CD4-positive, alpha-beta T cell treated with Interleukin-4 for 1 hour (primary cell): ENCODE results near the gene CYCS.

Source experiments
- DNase-seq, 2 donors: peaks; one replicate each; pipeline ENCODE4 v3.0.0-alpha.2; 2020 to 2022

Gene CYCS

DNA sequence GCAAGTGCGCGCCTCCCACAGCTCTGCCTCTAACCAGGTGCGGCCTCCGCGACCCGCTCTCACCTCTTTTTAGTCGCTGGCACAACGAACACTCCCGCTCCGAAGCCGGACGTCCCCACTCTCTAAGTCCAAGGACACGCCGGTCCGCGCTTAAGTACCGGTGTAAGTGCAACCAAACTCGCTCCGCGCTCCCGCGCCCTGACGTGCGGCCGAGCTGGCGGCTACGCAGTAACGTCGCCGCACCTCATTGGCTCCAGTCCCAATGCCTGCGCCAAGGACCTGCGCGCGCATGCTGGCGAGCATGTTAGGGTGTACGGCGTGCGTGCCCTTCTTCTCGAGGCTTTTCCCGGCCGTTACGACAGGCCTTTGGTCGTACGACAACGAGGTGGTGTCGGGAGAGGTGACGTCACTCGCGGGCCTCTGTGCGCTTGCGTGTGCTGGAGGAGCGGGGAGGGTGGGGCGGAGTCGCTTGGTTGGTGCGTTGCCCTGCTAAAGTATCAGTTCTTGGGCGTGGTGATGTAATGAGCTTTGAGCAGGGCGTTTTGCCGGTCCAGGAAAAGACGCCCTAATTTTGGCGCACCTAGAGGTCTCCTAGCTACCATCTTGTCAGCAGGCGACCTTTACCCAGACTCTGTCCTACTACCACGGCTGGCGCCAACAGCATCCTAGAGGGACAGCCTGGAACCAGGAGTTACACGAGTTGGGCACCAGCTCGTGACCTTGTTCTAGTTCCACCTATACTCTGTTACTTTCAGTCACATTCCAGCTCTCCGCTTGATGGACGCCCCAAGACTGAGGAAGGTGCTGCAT, at the start of gene CYCS:
Gene CYCS (minus strand): TSS at position 124 of the 810 bp plus-strand sequence. CDS start 1,141 bp downstream, outside the sequence.
- peak; percentile 100 for DNase-seq

DNA sequence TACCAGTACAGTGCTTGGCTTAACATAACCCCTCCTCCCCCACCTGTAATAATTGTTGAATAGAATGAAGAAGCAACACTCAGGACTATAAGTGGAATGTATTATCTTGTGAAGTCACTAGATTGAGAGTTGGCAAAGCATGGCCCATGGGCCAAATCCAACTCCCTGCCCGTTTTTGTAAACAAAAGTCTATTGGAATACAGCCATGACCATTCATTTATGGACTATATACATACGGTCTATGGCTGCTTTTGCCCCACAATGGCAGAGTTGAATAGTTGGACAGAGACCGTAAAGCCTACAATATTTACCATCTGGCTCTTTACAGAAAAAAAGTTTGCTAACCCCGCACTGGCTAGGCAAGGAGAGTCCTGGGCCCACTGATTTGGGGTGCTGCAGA, 48.1 kb upstream of the CYCS start:
- DNase-seq, result no peak

DNA sequence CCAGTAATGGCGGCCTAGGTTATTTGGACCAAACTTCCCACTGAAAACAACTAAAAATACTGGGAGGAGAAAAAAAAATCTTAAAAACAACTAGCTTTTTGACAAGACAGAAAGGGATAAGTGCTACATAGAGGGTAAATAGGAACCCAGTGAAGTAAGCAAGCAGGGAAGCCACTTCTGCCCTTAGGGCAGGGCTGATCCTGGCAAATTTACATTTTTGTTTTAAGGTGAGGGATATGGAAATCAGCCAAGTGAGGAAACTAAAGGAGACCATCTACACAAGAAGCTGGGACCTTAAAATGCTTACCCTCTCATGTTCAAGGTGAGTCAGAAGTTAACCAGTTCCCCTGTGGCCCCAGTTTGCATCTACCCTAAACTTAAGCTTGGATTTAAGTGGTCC, 46.5 kb upstream of the CYCS start:
- no peak for DNase-seq

DNA sequence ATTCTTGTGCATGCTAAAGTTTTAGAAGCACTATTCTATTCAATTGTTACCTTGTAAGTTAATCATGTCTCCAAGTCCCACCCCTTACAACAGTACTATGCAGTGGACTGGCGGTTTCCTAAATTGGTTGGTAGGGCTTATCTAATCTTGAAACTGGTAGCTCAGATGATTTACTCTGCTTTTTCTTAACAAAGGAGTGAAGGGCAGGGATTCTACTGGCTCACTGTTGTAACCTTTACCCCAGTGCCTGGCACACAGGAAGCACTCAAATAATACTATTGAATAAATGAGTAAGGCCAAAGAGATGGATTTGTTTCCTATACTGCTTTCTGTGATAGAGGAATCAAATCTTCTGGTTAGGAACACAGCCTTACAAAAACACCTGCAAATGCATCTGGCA, 46.0 kb upstream of the CYCS start:
- no peak for DNase-seq

DNA sequence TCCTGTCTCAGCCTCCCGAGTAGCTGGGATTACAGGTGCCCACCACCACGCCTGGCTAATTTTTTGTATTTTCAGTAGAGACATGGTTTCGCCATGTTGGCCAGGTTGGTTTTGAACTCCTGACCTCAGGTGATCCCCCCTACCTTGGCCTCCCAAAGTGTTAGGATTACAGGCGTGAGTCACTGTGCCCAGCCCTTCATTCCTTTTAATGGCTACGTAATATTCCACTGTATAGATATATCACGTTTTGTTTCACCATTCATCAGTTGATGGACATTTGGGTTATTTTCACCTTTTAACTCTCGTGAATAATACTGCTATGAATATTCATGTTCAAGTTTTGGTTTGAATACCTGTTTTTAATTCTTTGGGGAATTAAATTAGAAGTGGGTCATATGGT, 44.6 kb upstream of the CYCS start:
- no peak for DNase-seq

DNA sequence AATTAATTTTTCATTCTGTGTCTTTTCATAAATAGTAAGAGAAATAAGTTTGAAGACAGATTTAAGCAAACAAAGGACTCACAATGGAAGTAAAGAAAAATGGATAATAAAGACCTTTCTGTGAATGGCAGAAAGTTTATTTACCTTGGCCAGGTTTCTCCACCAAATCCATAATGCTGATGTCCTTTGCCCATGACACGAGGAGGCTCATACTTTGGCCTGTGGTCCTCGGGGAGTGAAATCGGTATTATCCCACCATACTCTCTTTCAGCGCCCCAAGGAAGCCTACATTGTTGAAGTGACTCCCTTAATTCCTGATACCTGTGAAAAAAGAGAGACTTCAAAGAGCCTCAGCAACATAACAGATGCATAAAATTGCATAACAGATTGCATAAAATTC, 43.1 kb upstream of the CYCS start:
- DNase-seq, result no peak

DNA sequence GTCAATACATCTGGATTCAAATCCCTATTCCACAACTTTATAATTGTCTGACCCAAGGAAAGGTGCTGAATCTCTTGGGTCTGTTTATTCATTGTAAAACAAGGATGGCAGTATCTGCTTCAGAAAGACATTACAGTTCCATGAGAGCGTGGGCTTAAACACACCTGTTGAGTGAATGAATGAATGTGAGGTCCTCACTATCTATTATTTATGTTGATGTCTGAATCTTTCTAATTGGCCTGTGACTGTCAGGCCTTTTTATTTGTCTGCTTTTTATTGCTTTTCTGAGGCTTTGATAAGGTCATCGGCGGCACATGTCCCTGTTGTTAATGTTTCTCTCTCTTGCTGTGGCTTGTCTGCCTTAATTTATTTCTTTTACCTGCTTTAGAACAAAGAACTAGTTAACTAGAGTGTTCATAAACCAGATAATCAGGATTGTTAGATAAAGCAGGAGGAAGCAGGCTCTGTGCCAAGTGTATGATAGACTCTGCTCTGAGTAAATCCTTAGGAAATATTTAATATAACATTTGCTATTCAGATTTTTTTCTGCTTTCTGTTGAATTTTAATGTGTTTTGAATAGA, 42.3 kb upstream of the CYCS start:
- no peak for DNase-seq

DNA sequence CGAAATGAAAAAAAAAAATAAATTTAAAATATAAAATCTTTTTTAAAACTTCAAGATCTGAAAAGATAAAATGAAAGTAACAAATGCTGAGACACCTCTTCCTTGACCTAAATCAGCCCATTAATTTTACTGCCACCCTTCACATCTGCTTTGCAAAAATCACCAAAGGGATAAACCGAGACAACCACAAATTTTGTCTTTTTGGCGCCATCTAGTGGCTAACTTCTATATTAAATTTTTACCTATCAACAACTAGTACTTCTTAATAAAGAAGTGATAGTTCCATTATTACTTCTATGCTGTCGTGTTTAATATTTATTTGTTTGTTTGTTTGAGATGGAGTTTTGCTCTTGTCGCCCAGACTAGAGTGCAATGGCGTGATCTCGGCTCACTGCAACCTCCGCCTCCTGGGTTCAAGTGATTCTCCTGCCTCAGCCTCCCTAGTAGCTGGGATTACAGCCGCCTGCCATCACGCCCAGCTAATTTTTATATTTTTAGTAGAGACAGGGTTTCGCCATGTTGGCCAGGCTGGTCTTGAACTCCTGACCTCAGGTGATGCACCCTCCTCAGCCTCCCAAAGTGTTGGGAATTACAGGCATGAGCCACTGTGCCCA, 35.0 kb upstream of the CYCS start:
- peak in 1 of 2 donors; percentile 73 for DNase-seq

DNA sequence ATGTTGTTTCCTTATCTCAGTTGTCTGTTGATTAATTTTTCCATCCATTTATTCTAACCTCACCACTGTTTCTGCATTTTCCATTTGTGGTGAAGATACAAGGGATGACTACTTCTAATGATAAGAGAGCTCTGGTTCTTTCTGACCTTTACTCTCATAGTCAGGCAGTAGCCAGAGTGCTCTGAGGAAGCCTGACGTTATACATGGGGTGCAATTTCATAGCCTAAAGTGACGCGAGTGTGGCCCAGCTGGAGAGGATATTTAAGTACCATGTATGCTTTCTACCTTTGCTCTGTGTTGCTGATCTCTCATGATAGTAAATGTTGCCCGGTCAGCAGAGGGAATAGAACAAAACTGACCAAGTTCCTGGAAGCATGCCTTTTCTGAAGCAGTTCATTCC, 33.9 kb upstream of the CYCS start:
- no peak for DNase-seq

DNA sequence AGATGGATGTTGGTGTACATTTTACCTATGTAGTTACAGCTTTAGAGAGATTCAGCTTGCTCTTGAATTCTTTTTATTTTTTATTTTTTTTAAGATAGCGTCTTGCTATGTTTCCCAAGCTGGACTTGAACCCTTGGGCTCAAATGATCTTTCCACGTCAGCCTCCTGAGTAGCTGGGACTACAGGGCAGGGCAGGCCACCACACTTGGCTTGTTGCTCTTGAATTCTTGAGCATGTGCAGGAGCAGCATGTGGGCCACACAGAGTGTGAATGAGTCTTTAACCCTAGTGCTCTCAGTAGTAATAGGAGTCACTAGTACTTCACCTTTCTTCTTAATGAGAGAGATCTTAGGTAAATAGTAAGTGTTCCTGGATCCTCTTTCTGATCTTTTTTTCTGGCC, 26.7 kb upstream of the CYCS start:
- DNase-seq, result no peak

DNA sequence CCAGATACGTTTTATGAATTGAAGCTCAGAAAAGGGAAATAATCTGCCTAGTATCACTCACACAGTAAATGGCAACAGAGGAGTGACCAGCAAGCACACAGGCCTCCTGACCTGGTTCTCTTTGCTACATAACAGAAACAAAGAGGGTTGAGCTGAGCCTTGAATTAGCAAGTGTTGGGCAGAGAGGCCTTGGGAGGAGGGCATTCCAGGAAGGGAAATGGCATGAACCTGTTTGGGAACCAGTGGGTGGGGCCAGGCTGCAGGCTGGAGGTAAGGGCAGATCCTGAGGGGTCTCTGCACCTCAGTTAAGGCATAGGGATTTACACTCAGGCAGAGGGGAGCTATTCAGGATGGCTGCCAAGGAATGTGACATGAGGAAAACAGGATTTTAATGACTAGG, 24.8 kb upstream of the CYCS start:
- DNase-seq, result no peak

DNA sequence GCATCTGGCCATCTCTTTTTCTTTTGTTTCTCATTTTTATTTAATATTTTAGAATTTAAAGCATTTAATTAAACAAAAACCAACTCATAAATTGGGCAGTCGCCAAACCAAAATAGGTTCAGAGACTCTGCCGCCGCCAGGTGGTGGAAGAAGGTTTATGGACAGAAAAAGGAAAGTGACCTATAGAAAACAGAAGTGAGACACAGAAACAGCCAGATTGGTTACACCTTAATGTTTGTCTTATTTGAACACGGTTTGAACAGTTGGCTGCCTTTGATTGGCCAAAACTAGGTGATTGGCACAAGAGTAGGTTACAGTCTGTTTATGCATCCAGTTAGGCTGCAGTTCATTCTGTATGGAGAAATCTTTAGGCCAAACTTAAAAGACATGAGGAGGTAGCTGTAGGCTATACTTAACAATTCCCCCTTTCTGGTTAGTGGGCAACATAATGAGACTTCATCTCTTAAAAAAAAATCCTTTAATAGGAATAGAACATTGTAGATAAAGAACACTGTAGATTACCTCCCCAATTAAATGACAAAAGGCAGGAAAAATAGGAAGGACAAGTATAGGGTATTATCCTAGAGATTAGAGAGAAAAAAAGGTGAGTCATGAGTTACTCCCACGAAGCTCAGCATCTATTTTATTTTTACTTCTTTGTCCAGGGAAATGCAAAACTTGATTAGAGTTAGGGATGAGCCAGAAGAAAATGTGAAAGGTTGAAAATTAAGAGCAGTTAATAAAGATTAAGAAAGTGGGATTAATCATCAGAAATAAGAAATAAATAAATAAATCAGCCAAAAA, 23.9 kb upstream of the CYCS start:
- DNase-seq, result no peak

DNA sequence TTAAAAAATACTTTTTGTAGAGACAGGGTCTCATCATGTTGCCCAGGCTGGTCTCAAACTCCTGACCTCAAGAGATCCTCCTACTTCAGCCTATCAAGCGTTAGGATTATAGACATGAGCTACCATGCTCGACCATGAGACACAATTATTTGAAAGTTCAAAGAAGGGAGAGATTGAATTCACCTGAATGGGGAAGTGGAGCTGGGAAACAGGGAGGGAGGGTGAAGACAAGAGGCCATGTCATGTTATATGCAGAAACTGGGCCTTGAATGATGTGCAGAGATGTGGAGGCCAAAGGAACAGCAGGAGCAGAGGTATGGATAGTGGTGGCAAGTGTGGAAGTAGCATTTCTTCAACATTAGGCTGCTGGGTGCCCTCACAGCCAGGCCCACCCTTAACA, 18.7 kb upstream of the CYCS start:
- no peak for DNase-seq

DNA sequence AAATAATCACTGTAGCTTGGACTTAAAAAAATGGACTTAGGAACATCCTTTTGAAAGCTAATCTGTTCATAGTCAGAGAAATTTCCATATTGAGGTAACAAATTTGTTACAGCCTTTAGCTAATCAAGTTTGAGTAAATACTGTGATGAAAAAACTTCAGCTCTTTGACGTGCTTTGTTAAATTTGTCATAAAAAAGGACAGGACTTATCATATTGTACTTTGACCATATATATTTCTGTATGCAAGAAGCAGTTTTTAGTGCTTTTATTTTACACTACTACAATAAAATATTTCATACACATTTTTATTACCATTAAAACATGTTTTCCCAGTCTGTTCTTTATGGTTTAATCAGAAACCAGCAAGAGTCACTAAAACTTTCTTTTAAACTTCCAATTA, 14.5 kb upstream of the CYCS start:
- DNase-seq, result no peak

DNA sequence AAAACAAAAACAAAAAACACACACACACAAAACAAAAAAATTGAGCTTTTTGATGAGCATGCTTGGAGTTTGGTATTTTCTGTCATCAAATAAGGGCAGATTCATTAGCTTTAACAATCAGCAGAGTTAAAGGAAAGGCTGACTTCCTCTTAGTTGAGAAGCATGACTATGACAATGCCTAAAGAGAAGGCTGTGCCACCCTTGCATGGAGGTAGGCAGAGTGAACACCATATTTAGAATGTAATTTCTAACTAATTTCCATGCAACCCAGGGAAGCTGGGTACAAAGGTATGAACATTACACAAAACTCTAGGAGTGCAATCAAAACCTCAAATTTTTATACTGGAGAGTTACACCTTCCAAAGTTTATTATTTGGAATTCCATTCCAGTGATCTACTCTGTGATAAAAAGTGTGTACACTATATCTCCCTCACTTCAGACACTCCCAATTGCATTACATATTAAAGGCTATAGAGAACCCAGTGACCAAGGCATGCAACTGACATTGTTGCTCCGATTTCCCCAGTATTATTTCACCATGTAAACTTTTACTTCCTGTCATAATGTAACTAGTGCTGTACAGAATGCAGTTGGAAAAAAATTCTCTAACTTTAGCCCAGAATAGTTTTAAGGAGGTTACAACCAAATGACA, 9.4 kb upstream of the CYCS start:
- DNase-seq, result no peak

DNA sequence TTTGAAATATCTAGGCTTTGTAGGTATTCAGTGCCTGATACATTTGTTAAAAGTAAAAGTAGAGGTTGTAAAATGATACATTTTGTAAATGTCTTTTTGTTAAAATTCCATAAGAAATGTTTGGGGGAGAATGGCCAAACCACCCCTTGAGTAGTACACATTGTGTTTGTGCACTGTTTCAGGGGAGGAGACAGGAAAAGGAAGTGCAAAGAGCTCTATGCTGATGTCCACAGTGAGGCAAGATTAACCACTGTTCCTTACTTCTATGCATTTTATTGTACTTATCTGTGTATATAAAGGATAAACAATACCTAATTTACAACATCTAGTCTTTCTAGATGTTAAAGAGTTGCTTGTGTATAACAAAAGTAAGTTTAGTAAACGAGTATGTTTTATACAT, 7.4 kb upstream of the CYCS start:
- DNase-seq, result no peak

DNA sequence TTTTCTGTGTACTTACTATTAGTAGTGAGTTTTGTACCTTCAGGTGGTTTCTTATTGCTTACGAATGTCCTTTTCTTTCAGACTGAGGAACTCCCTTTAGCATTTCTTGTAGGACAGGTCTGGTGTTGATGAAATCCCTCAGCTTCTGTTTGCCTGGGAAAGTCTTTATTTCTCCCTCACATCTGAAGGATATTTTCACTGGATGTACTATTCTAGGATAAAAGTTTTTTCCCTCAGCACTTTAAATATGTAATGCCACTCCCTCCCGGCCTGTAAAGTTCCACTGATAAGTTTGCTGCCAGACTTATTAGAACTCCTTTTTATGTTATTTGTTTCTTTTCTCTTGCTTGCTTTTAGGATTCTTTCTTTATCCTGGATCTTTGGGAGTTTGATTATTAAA, 1.7 kb upstream of the CYCS start:
- DNase-seq, result no peak

DNA sequence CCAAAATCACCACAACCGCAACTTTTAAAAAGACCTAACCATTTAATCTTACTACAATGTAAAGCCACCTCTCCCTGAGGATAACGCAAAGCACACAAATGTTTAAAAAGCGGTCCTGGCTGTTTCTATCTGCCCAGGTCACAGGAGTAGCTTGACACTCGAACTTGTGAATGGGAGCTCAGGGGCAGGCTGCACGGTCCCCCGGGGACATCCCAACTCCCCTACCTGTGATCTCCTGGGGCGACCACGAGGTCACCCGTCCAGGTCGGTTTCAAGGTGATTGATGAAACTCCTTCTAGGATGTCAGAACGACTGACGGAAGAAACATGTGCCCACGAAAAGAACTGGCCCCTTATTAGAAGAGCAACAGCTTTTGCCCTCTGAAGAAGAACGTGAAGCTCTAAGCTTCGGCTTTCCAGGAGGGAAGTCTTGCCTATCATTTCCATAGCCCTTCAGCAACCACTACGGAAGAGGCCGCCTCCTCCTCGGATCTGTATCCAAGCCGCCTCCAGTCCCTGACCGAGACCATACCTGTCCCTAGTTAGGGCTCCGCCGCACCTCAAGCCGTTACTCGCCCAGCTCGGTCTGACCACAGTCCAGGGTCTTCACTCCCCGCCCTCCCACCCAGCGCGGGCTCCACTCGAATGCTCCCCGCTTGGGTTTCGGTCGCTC, 459 bp downstream of the CYCS start:
- DNase-seq, result peak in 1 of 2 donors; percentile 44

DNA sequence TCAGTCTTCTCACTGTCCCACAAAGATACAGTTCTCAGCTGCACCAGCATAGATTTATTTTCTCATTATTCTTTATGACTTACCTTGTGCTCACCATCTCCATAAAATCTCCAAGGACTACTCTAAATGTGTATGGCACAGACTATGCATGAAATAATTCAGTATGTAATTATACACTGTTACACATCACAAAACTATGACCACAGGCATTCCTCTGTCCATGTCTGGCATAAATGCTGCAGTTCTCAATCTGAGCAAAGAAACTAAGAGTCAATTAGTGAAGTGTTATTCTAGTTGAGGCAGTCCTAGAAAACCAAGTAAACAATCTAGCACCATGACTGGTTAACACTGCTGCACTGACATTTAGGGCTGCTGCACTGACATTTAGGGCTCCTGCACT, 2.7 kb downstream of the CYCS start:
- no peak for DNase-seq

DNA sequence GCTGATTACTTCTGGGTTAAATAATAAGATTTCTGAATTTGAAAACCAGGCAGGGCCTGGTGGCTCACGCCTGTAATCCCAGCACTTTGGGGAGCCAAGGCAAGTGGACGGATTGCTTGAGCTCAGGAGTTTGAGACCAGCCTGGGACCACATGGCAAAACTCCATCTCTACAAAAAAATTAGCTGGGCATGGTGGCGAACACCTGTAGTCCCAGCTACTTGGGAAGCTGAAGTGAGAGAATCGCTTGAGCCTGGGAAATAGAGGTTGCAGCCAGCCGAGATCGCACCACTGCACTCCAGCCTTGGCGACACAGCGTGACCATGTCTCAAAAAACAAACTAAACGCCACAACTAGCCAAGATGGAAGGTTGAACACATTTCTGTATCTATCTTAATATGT, 3.5 kb downstream of the CYCS start:
- no peak for DNase-seq

DNA sequence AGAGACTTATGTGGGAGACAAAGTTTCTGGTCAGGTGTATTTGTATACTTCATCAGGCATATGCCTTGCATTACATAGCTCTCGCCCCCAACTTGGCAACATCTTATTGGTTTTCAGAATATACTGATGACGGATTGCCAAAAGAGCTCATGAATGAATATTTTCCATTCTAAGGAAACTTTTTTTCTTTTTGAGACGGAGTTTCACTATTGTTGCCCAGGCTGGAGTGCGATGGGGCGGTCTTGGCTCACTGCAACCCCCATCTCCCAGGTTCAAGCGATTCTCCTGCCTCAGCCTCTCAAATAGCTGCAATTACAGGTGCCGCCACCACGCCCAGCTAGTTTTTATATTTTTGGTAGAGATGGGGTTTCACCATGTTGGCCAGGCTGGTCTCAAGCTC, 6.0 kb downstream of the CYCS start:
- no peak for DNase-seq

DNA sequence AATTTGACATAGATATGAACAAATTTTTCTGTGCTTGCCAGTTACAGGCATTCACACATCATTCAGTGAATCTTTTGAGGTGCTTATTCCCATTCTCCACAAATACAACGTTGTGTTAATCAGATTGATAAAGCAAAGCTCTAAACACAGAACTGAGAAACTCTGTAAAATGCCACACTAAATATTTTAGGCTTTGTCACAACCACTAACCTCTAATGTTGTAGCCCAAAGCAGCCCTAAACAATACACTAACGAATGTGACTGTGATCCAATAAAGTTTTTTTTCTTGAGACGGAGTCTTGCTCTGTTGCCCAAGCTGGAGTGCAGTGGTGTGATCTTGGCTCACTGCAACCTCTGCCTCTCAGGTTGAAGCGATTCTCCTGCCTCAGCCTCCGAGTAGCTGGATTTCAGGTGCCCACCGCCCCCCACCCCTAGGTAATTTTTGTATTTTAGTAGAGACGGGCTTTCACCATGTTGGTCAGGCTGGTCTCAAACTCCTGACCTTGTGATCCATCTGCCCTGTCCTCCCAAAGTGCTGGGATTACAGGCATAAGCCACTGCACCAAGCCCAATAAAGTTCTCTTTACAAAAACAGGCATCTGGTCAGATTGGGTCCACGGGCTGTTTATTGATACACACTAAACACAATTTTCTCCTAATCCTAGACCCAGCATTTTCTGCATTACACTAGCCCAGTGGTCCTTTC, 6.9 kb downstream of the CYCS start:
- DNase-seq, result no peak
